GM10248 (cell line): ENCODE measurements around the gene IGSF22.

Source experiments
- CTCF ChIA-PET: fragments of 300-600 bp; sonication (Branson Sonifier 250); formaldehyde crosslinking; extraction: SDS; loops from one replicate; lab custom pipeline; 2021; ENCODE audit warnings: antibody characterized with exemption; lab: Yijun Ruan, JAX
- POLR2A ChIA-PET: fragments of 350-650 bp; sonication (Branson Sonifier 250); formaldehyde crosslinking; extraction: SDS; loops from one replicate; lab custom pipeline; 2020; ENCODE audit warnings: antibody characterized with exemption; lab: Yijun Ruan, JAX
- DNase-seq: peaks from one replicate; pipeline ENCODE4 v3.0.0; 2012; ENCODE audit errors: extremely low spot score
- CTCF ChIP-seq: IDR thresholded peaks from 2 replicates; pipeline ENCODE4 v1.5.1; 2012; ENCODE audit warnings: mild to moderate bottlenecking, low read depth; ENCODE audit errors: extremely low read depth, missing control alignments, control extremely low read depth

The IGSF22 gene

DNA sequence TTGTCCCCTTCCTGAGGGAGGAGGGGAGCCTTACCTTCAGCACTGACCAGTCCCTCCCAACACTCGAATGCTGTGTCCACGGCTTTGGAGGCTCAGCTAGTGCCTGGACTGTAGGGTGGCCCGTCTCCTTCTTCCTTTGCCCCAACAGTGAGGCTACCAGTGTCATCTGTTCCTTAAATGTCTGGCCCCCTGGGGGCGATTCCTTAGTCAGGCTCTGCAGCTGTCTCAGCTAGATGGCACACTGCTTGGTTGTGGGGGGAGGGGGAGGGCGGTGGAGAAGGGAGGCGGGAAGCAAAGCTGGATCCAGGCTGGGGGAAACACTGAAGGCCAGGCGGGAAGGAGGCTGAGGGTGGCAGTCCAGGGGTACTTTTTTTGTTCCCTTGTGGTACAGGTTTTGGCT is at the start of gene IGSF22:
Gene IGSF22 (minus strand): TSS at position 149 of the 400 bp plus-strand sequence. CDS start 1,952 bp downstream, outside the sequence.
- CTCF ChIA-PET: interaction anchor here (0.8 to 14.5 kb wide), 4 partner anchors 11 to 112 kb away, joined by 3 to 361 read pairs (median 9); no protein-coding TSS in a partner anchor
- TF ChIP-seq CTCF: no peak
- no peak for DNase-seq
- POLR2A ChIA-PET: no interaction called here

GRCh38 chr11:18774801-18775200 is 48.8 kb upstream of the IGSF22 start:
- CTCF ChIA-PET: interaction anchor here (0.9 to 28.1 kb wide), 13 partner anchors 9 to 659 kb away, joined by 3 to 361 read pairs (median 10); partner anchors contain the start of gene IGSF22
- no peak for DNase-seq
- POLR2A ChIA-PET: no interaction called here
- no peak for TF ChIP-seq CTCF

DNA sequence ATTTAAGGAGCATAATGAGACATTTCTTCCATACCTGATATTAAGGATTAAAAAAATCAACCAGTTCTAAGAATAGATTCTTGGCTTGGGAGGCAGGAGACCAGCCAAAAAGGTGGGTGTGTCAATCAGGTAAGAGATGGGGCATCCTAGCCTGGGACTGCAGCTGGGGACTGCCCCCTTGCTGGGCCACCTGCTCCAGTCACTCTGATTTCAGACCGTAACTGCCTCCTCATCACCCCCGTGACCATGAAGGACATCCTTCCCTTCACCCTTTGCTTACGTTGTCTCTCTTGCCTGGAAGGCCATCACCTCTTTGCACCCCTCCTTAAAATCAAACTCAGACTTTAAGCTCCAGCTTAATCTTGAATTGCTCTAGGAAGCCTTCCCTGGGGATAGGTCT is 47.7 kb upstream of the IGSF22 start:
- no peak for DNase-seq
- ChIA-PET CTCF (interaction anchor here (1.6 to 28.1 kb wide), 4 partner anchors 9 to 79 kb away, joined by 4 to 361 read pairs (median 53); partner anchors contain the start of gene IGSF22), POLR2A (no interaction called here)
- no peak for TF ChIP-seq CTCF

DNA sequence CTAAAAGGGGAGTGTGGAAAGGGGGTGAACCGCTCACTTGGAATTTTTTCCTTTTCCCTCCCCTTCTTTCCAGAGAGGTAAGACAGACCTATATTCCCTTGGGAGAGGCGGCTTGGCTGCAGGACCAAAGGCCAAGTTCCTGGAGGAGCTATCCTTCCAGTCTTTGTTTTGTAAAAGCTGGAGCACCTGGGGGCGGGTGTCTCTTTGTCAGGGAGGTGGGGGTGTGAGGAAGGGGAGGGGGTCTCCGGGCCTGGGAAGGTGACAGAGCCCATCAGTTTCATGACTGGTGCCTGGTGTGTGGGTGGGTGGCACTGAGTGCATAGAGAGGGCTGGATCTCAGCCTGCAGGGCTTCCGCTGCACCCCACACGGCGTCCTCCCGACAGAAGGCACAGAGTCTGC is 47.1 kb upstream of the IGSF22 start:
- no peak for DNase-seq
- ChIA-PET CTCF (interaction anchor here (1.6 to 28.1 kb wide), 4 partner anchors 8 to 79 kb away, joined by 4 to 361 read pairs (median 53); partner anchors contain the start of gene IGSF22), POLR2A (interaction anchor here (0.7 kb wide), 1 partner anchor 24 kb away, joined by 3 read pairs; no protein-coding TSS in a partner anchor)
- TF ChIP-seq CTCF: no peak

DNA sequence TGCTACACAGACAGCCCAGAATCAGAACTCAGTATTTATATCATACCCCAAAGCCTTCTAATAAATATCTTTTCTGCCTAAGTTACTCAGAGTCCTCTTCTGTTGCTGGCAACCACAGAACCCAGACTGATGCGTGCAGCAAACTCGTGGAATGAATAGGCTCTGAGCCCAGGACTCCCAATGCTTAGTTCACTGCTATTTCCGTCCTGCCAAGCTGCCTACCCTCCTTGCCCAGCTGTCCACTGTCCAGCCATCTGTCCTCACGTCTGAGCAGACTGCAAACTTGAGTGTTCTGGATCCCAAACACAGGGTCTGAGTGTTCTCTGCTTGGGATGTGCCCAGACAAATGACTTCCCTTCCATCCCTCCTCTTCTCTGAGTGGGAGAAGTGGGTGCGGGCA is 46.2 kb upstream of the IGSF22 start:
- TF ChIP-seq CTCF: no peak
- ChIA-PET CTCF (interaction anchor here (28.1 kb wide), 1 partner anchor 46 kb away, joined by 361 read pairs; the partner anchor contains the start of gene IGSF22), POLR2A (no interaction called here)
- DNase-seq: no peak

DNA sequence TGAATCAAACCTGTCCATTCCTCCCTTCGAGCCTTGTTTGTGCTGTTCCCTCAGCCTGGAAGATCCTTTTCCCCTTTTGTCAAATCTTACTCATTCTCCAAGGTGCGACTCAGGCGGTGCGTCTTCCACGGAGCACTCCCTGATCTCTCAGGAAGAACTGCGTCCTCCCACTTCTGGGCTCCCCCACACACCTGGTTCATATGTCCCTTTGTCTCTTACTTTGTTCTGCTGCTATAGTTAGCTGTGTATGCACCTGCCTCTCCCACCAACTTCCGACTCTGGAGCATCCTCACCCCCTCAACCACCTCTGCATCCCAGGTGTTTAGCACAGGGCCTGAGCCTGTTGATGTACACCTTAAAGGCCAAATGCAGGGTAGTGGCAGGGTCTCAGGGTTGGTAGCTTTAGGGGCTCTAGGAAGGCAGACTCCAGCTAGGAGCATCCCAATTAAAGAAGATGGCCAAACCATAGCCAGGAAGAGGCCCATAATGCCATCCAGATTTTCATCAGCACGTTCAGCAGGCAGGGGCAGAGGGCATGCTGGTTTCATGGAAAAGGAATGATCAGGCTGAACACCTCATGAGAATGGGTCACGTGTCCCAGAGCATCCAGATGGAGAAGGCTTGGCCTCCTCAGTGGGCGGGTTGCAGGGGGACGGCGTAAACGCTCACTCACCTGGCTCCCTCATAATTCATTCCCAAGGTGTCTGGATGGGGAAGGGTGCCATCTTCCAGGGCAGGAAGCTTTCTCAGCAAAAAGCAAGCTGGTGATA is 45.5 kb upstream of the IGSF22 start:
- no peak for TF ChIP-seq CTCF
- POLR2A ChIA-PET: no interaction called here
- DNase-seq: no peak
- CTCF ChIA-PET: interaction anchor here (0.7 to 28.1 kb wide), 5 partner anchors 17 to 656 kb away, joined by 3 to 361 read pairs (median 3); partner anchors contain the start of gene IGSF22
